ENCODE data around the gene COQ3.

Gene COQ3

GRCh38 chr6:99366852-99367251, 27.1 kb downstream of the COQ3 start:
- Histone ChIP-seq H2AFZ (ENCODE audit: low read length) (no peak overlapping the region), H3K9ac (ENCODE audit: low read length) (no peak overlapping the region), H3K79me2 (ENCODE audit: insufficient read depth, low read length) (no peaks in the 10 kb centered on the region), H3K4me1 (ENCODE audit: insufficient read depth, low read length, severe bottlenecking) (no peaks in the 10 kb centered on the region), H3K27me3 (ENCODE audit: insufficient read depth, low read length) (no peaks in the 10 kb centered on the region), H3K4me2 (ENCODE audit: low read length) (no peak overlapping the region), H3K36me3 (ENCODE audit: insufficient read depth, low read length) (no peaks in the 10 kb centered on the region), H4K20me1 (ENCODE audit: insufficient read depth, low read length) (no peaks in the 10 kb centered on the region), H3K4me3 (ENCODE audit: low read depth, low read length, poor library complexity, severe bottlenecking) (no peak overlapping the region), H3K9me2 (ENCODE audit: low read depth, low read length) (no peaks in the 10 kb centered on the region), H3K9me3 (ENCODE audit: low read length) (no peaks in the 10 kb centered on the region), H3K27ac (ENCODE audit: low read depth, low read length, poor library complexity, severe bottlenecking) (no peak overlapping the region), H3F3A (ENCODE audit: insufficient read depth, low read length) (no peaks in the 10 kb centered on the region)
- TF ChIP-seq EZH2 (IDR thresholded peaks at IDR 0.05; ENCODE audit: borderline replicate concordance, low read length): no peak
- TF ChIP-seq CTCF (IDR thresholded peaks at IDR 0.05; ENCODE audit: low read length): no peak

- Histone ChIP-seq H3F3A (ENCODE audit: insufficient read depth, low read length) (no peaks in the 10 kb centered on the region), H3K27ac (ENCODE audit: low read depth, low read length, poor library complexity, severe bottlenecking) (no peak overlapping the region), H3K9me3 (ENCODE audit: low read length) (no peaks in the 10 kb centered on the region), H4K20me1 (ENCODE audit: insufficient read depth, low read length) (no peaks in the 10 kb centered on the region), H3K79me2 (ENCODE audit: insufficient read depth, low read length) (no peaks in the 10 kb centered on the region), H3K27me3 (ENCODE audit: insufficient read depth, low read length) (no peaks in the 10 kb centered on the region), H3K4me2 (ENCODE audit: low read length) (no peak overlapping the region), H3K4me1 (ENCODE audit: insufficient read depth, low read length, severe bottlenecking) (no peaks in the 10 kb centered on the region), H3K9ac (ENCODE audit: low read length) (no peak overlapping the region), H3K36me3 (ENCODE audit: insufficient read depth, low read length) (no peaks in the 10 kb centered on the region), H3K4me3 (ENCODE audit: low read depth, low read length, poor library complexity, severe bottlenecking) (no peak overlapping the region), H2AFZ (ENCODE audit: low read length) (no peak overlapping the region), H3K9me2 (ENCODE audit: low read depth, low read length) (no peaks in the 10 kb centered on the region)
- no peak for TF ChIP-seq CTCF (IDR thresholded peaks at IDR 0.05; ENCODE audit: low read length)
- TF ChIP-seq EZH2 (IDR thresholded peaks at IDR 0.05; ENCODE audit: borderline replicate concordance, low read length): no peak
Observed at GRCh38 chr6:99364026-99364425, 30.0 kb downstream of the COQ3 start.

GRCh38 chr6:99362678-99363268, 31.2 kb downstream of the COQ3 start:
- Histone ChIP-seq H3K9me3 (ENCODE audit: low read length) (no peaks in the 10 kb centered on the region), H3K9ac (ENCODE audit: low read length) (no peak overlapping the region), H2AFZ (ENCODE audit: low read length) (no peak overlapping the region), H3K27me3 (ENCODE audit: insufficient read depth, low read length) (no peaks in the 10 kb centered on the region), H3K4me1 (ENCODE audit: insufficient read depth, low read length, severe bottlenecking) (no peaks in the 10 kb centered on the region), H3K4me3 (ENCODE audit: low read depth, low read length, poor library complexity, severe bottlenecking) (no peak overlapping the region), H3K27ac (ENCODE audit: low read depth, low read length, poor library complexity, severe bottlenecking) (no peak overlapping the region), H3K79me2 (ENCODE audit: insufficient read depth, low read length) (no peaks in the 10 kb centered on the region), H3K36me3 (ENCODE audit: insufficient read depth, low read length) (no peaks in the 10 kb centered on the region), H4K20me1 (ENCODE audit: insufficient read depth, low read length) (no peaks in the 10 kb centered on the region), H3K9me2 (ENCODE audit: low read depth, low read length) (no peaks in the 10 kb centered on the region), H3K4me2 (ENCODE audit: low read length) (no peak overlapping the region), H3F3A (ENCODE audit: insufficient read depth, low read length) (no peaks in the 10 kb centered on the region)
- TF ChIP-seq CTCF (IDR thresholded peaks at IDR 0.05; ENCODE audit: low read length): no peak

Measured in OCI-LY1 (cell line).